ENCODE data around the gene SMYD3.
"Not testable (repeated sequence)": the region's sequence is repeated elsewhere in the genome, so short reads cannot be mapped to it uniquely, and the experiment has no call there.

SMYD3 gene

GRCh38 chr1:245971076-245971710 lies 535.9 kb downstream of the SMYD3 start:
- in situ Hi-C loops (cut with MboI; ENCODE audit: low sequenced_read_pairs) = not testable (repeated sequence)

GRCh38 chr1:245969283-245969682 lies 537.8 kb downstream of the SMYD3 start:
- in situ Hi-C loops (cut with MboI; ENCODE audit: low sequenced_read_pairs) = no loop called here

GRCh38 chr1:245968775-245969174 lies 538.3 kb downstream of the SMYD3 start:
- in situ Hi-C loops (cut with MboI; ENCODE audit: low sequenced_read_pairs) = no loop called here

GRCh38 chr1:245965398-245965797 lies 541.7 kb downstream of the SMYD3 start:
- in situ Hi-C loops (cut with MboI; ENCODE audit: low sequenced_read_pairs) = no loop called here

- in situ Hi-C loops (cut with MboI; ENCODE audit: low sequenced_read_pairs) = no loop called here
These were observed 543.4 kb downstream of the SMYD3 start for GRCh38 chr1:245963649-245964048.

GRCh38 chr1:245962453-245962852 lies 544.6 kb downstream of the SMYD3 start:
- in situ Hi-C loops (cut with MboI; ENCODE audit: low sequenced_read_pairs) = no loop called here

- in situ Hi-C loops (cut with MboI; ENCODE audit: low sequenced_read_pairs) = no loop called here
These were observed 545.9 kb downstream of the SMYD3 start for GRCh38 chr1:245961137-245961540.

GRCh38 chr1:245960171-245960570 lies 546.9 kb downstream of the SMYD3 start:
- in situ Hi-C loops (cut with MboI; ENCODE audit: low sequenced_read_pairs) = no loop called here

- in situ Hi-C loops (cut with MboI; ENCODE audit: low sequenced_read_pairs) = no loop called here
These were observed 549.1 kb downstream of the SMYD3 start for GRCh38 chr1:245958016-245958415.

- in situ Hi-C loops (cut with MboI; ENCODE audit: low sequenced_read_pairs) = no loop called here
These were observed 549.7 kb downstream of the SMYD3 start for GRCh38 chr1:245957427-245957826.

GRCh38 chr1:245956225-245956624 lies 550.9 kb downstream of the SMYD3 start:
- in situ Hi-C loops (cut with MboI; ENCODE audit: low sequenced_read_pairs) = no loop called here

GRCh38 chr1:245953876-245954660 lies 553.0 kb downstream of the SMYD3 start:
- in situ Hi-C loops (cut with MboI; ENCODE audit: low sequenced_read_pairs) = no loop called here

- in situ Hi-C loops (cut with MboI; ENCODE audit: low sequenced_read_pairs) = no loop called here
These were observed 554.6 kb downstream of the SMYD3 start for GRCh38 chr1:245952383-245953026.

GRCh38 chr1:245948786-245949185 lies 558.3 kb downstream of the SMYD3 start:
- in situ Hi-C loops (cut with MboI; ENCODE audit: low sequenced_read_pairs) = no loop called here

- in situ Hi-C loops (cut with MboI; ENCODE audit: low sequenced_read_pairs) = no loop called here
These were observed 560.2 kb downstream of the SMYD3 start for GRCh38 chr1:245946905-245947304.

- in situ Hi-C loops (cut with MboI; ENCODE audit: low sequenced_read_pairs) = not testable (repeated sequence)
These were observed 561.9 kb downstream of the SMYD3 start for GRCh38 chr1:245945136-245945535.

- in situ Hi-C loops (cut with MboI; ENCODE audit: low sequenced_read_pairs) = no loop called here
These were observed 564.2 kb downstream of the SMYD3 start for GRCh38 chr1:245942856-245943255.

- in situ Hi-C loops (cut with MboI; ENCODE audit: low sequenced_read_pairs) = not testable (repeated sequence)
These were observed 565.3 kb downstream of the SMYD3 start for GRCh38 chr1:245941771-245942170.

- in situ Hi-C loops (cut with MboI; ENCODE audit: low sequenced_read_pairs) = no loop called here
These were observed 567.2 kb downstream of the SMYD3 start for GRCh38 chr1:245939756-245940345.

GRCh38 chr1:245938046-245938435 lies 569.0 kb downstream of the SMYD3 start:
- in situ Hi-C loops (cut with MboI; ENCODE audit: low sequenced_read_pairs) = no loop called here

- in situ Hi-C loops (cut with MboI; ENCODE audit: low sequenced_read_pairs) = no loop called here
These were observed 569.6 kb downstream of the SMYD3 start for GRCh38 chr1:245937316-245938045.

Measured in hTERT RPE-1 (cell line).